Body of pancreas (tissue), 4 donors: ENCODE measurements around the gene HSP90AB1. TPM values are rescaled to one million over a fixed set of nuclear protein-coding genes. Genes with fewer than 3 reads are reported as not detected.

Source experiments
- ATAC-seq: fragments of 150-250 bp; one replicate; pipeline ENCODE4 v1.9.1; 2016
- DNase-seq, 4 donors: peaks; one replicate each; pipeline ENCODE4 v3.0.0-alpha.2; 2019
- H3K27ac ChIP-seq, 4 donors: fragments of 200-600 bp; sonication (generic); 1 replicate in 3 of 4; 2 replicates in 1 of 4; pipeline versions ENCODE4 v1.5.1 to v1.6.1; 2016 to 2019; ENCODE audit warnings: mild to moderate bottlenecking in 1 of 4, mixed read lengths in 1 of 4, moderate library complexity in 1 of 4
- H3K27me3 ChIP-seq, 2 donors: fragments of 200-600 bp; sonication (generic); one replicate each; pipeline ENCODE4 v1.6.0; 2016; ENCODE audit warnings: mild to moderate bottlenecking in 1 of 2
- H3K36me3 ChIP-seq, 2 donors: fragments of 200-600 bp; sonication (generic); replicated peaks in 1 of 2; 2 replicates each; pipeline ENCODE4 v1.5.1; 2016; ENCODE audit warnings: low read depth in 2 of 2; ENCODE audit not compliant: insufficient read depth in 1 of 2
- H3K4me1 ChIP-seq: fragments of 200-600 bp; sonication (generic); one replicate; pipeline ENCODE4 v1.6.0; 2016
- H3K4me3 ChIP-seq, 2 donors: fragments of 200-600 bp; sonication (generic); 1 replicate in 1 of 2; 2 replicates in 1 of 2; pipeline ENCODE4 v1.5.1; 2016 to 2019
- H3K9me3 ChIP-seq, 3 donors: fragments of 200-600 bp; sonication (generic); 1 replicate in 2 of 3; 2 replicates in 1 of 3; pipeline ENCODE4 v1.5.1; 2016
- POLR2A ChIP-seq, 3 donors: fragments of 450-650 bp; IDR thresholded peaks; one replicate each; pipeline ENCODE4 v1.6.1; 2016; ENCODE audit warnings: antibody characterized with exemption in 3 of 3, mild to moderate bottlenecking in 2 of 3
- WGBS, 2 donors: methylation state at CpG; one replicate each; pipeline ENCODE4 v1.1.5; 2017; 5-methylcytosine and 5-hydroxymethylcytosine counted together
- intact Hi-C: fragments of 100-400 bp; cut with DNase I; formaldehyde crosslinking; loops from one replicate; pipeline ENCODE4 v1.15.1; 2023
- total RNA-seq, 2 donors: library from RNA; depleted of rRNA; stranded (reverse); fragments of >200 nt; gene quantifications; one replicate each; pipeline ENCODE4 v1.1.0, GENCODE V29; 2016
- TF ChIP-seq, protein P1 (sequence below), 7 experiments: fragments of 450-650 bp in 4 of 7; fragments of 200-600 bp in 3 of 7; sonication (generic) in 3 of 7; IDR thresholded peaks; one replicate each; pipeline ENCODE4 v1.5.1; 2016 to 2019; ENCODE audit warnings: antibody characterized with exemption in 7 of 7

The HSP90AB1 gene
- total RNA-seq, 2 donors from 2014 or later = 269 to 441 TPM

DNA sequence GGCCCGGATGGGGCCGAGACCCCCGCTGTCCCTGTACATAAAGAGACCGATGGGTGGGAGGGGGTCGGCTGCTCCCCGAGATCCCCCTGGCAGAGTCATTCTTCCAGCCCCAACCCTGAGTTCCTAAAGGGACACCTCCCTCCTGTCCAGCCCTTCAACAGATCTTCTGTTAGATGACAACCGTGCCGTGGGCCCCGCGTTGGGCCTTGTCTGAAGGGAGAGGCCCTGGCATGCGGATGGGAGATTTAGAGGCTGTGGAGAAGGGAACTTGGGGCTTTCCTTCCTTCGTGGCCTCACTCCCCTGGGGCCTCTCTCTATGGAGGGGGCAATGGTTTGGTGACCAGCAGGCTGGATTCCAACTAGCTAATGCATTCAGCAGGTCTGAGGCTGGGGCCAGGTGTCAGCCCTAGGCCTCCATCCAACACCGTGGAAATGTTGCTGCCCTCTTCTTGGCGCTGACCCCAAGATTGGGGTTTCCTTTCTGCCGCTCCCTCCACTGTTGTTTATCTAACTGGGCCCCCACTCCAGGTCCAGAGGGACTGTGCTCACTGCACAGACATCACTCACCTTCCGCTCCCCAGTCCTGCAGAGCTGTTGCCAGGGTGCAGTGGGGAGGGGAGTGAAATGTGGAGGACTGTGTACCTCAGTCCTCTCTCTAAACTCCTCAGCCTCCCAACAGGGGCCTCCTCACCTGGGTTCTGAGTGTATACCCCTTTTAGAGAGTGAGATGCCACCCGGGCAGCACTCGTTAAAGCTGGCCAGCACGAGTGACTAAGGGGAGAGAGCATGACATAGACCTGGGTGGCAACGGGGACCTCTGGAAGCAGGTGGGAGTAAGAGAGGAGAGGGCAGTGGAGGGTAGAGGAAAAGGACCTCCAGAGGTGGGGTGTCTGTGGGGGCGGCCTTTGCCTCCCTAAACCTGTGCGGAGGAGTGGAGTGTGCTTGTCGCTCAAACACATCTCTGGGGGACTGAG is 30.1 kb downstream of the HSP90AB1 start:
- intact Hi-C loops = no loop called here

DNA sequence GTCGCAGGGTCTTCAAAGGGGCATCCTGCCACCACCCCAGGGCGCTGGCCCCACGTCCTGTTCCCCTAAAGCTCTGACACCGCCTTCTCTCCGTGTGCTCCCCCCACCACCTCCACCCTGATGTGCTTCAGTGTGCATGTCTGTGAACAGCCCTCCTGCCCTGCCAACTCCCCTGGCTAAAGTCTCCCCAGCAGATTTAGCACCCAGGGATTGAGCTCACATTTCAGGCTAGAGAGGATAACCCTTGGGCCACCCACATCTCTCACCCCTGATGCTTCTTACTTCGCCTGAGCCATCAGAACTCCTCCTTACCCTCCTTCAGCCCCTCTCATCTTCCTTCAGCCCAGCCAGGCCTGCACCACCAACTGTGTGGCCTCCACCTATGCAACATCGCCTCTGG is 30.9 kb downstream of the HSP90AB1 start:
- TF ChIP-seq, protein P1, sequence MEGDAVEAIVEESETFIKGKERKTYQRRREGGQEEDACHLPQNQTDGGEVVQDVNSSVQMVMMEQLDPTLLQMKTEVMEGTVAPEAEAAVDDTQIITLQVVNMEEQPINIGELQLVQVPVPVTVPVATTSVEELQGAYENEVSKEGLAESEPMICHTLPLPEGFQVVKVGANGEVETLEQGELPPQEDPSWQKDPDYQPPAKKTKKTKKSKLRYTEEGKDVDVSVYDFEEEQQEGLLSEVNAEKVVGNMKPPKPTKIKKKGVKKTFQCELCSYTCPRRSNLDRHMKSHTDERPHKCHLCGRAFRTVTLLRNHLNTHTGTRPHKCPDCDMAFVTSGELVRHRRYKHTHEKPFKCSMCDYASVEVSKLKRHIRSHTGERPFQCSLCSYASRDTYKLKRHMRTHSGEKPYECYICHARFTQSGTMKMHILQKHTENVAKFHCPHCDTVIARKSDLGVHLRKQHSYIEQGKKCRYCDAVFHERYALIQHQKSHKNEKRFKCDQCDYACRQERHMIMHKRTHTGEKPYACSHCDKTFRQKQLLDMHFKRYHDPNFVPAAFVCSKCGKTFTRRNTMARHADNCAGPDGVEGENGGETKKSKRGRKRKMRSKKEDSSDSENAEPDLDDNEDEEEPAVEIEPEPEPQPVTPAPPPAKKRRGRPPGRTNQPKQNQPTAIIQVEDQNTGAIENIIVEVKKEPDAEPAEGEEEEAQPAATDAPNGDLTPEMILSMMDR (IDR thresholded peaks at IDR 0.05) = no peak
- no peak for TF ChIP-seq POLR2A (IDR thresholded peaks at IDR 0.05)
- intact Hi-C loops = no loop called here
- DNase-seq = no peak
- no peak for ATAC-seq
- no peak overlapping the region for H3K27ac ChIP-seq
- no peaks in the 10 kb centered on the region for H3K9me3 ChIP-seq
- peaks cover 0 to 15% of the 10 kb centered on the region in 2 donors for H3K27me3 ChIP-seq
- 68 to 76% methylated on average over 7 of the region's 7 CpGs for WGBS, 2 donors
- peaks cover 12% of the 10 kb centered on the region for H3K4me1 ChIP-seq
- H3K36me3 ChIP-seq = no peaks in the 10 kb centered on the region
- no peak overlapping the region for H3K4me3 ChIP-seq

More for the DNA sequence above, 30.1 kb downstream of the HSP90AB1 start:
- no peaks in the 10 kb centered on the region for H3K36me3 ChIP-seq
- no peak overlapping the region for H3K27ac ChIP-seq
- ATAC-seq = no peak
- no peak for DNase-seq
- no peak for TF ChIP-seq POLR2A (IDR thresholded peaks at IDR 0.05)
- TF ChIP-seq, protein P1 (IDR thresholded peaks at IDR 0.05) = no peak
- 69 to 82% methylated on average over 22 to 23 of the region's 23 CpGs for WGBS, 2 donors
- no peak overlapping the region for H3K4me3 ChIP-seq
- H3K27me3 ChIP-seq = peaks cover 0 to 15% of the 10 kb centered on the region in 2 donors
- H3K9me3 ChIP-seq = no peaks in the 10 kb centered on the region
- peaks cover 12% of the 10 kb centered on the region for H3K4me1 ChIP-seq

DNA sequence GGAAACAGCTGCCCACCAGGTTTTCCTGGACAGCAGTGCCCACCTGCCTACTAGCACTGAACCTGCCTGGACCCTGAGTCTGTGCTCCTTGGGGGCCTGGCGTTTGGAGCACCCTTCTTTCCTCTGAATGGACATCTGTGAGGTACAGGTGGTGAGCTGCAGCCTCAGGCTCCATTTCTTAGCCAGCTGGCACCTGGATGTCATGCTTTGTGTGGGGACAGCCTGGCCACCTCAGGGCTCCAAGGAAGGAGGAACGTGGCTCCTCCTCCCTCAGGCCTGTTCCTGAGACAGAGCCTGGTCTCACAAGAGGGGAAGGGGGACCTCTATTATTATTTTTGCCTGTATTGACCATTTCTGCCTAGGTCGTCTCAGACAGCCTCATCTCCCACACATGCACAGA is 31.4 kb downstream of the HSP90AB1 start:
- ATAC-seq (no peak), DNase-seq (no peak)
- WGBS, 2 donors = 55 to 60% methylated on average over 3 of the region's 3 CpGs
- Histone ChIP-seq H3K4me1 (peaks cover 12% of the 10 kb centered on the region), H3K9me3 (no peaks in the 10 kb centered on the region), H3K36me3 (no peaks in the 10 kb centered on the region), H3K27me3 (peaks cover 0 to 15% of the 10 kb centered on the region in 2 donors), H3K27ac (no peak overlapping the region), H3K4me3 (no peak overlapping the region)
- TF ChIP-seq, protein P1 (IDR thresholded peaks at IDR 0.05) = no peak
- TF ChIP-seq POLR2A (IDR thresholded peaks at IDR 0.05) = no peak
- intact Hi-C loops = no loop called here

DNA sequence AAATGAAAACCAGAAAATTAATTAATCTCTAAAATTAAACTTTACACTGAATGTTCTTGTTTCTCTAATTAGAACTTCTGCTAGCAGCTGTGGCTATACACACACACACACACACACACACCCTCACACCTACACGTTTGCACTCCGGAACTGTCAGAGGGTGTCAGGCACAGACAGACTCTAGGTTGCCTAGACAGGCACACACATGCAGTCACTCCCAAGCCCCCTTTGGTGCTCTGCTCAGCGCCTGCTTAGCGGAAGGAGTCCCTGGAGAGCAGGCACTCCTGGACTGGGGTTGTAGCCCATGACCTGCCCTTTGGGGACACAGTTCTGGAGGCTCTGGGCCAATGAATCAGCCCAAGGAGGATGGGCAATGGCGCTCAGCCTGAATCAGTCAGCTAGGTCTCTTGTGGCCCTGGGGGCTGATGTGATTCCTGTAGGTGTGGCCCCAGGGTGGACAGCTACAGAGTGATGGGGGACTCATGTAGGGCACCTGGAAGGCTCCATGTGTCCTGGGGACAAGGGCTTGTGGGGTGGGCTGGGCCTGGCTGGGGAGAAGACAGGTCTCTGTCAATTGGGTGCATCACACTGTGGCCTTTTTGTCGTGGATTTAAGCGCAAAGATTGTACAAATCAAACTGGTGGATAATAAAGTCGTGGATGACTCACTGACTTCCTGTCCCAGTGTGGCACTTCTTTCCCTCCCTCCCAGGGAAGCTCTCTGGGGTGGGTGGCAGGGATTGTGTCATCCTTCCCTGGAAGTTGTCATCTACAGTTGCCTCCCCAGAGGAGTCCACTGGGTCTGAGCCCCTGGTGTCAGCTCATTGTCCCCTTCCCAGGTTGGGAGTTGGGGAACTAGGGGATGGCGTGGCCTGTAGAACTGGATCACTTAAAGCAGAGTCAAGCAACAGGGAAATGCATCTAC is 32.1 kb downstream of the HSP90AB1 start:
- H3K36me3 ChIP-seq = no peaks in the 10 kb centered on the region
- intact Hi-C loops = no loop called here
- peaks cover 0 to 15% of the 10 kb centered on the region in 2 donors for H3K27me3 ChIP-seq
- ATAC-seq = no peak
- no peaks in the 10 kb centered on the region for H3K9me3 ChIP-seq
- no peak for DNase-seq
- H3K4me3 ChIP-seq = no peak overlapping the region
- TF ChIP-seq POLR2A (IDR thresholded peaks at IDR 0.05) = no peak
- TF ChIP-seq, protein P1 (IDR thresholded peaks at IDR 0.05) = no peak
- 59 to 62% methylated on average over 7 to 9 of the region's 9 CpGs for WGBS, 2 donors
- H3K27ac ChIP-seq = no peak overlapping the region
- peaks cover 12% of the 10 kb centered on the region for H3K4me1 ChIP-seq
